Stimulated activated naive B cell treated with anti-CD40 and anti-IgM and Interleukin-4, amounts not matched to agents 10 μg/mL and 1 μg/mL and 100 μg/mL, for 72 hours (primary cell): Measurements from ENCODE around the gene SLC25A26.
"Not testable (repeated sequence)": the region's sequence is repeated elsewhere in the genome, so short reads cannot be mapped to it uniquely, and the experiment has no call there.

Experiments
- ATAC-seq, 2 donors: fragments of 150-1000 bp; cut with Tn5 transposase; replicated peaks; 2 replicates each; pipeline ENCODE4 v1.10.0; 2021; ENCODE audit warnings: moderate library complexity in 1 of 2
- DNase-seq: peaks from one replicate; pipeline ENCODE4 v3.0.0; 2021
- H3K27ac Mint-ChIP-seq: one replicate; pipeline ENCODE4 v1.8.0; 2022; ENCODE audit warnings: mild to moderate bottlenecking, mixed read lengths
- H3K27me3 Mint-ChIP-seq, 2 donors: one replicate each; pipeline ENCODE4 v1.8.0; 2022; ENCODE audit warnings: mixed read lengths in 2 of 2
- H3K36me3 Mint-ChIP-seq, 2 donors: one replicate each; pipeline ENCODE4 v1.8.0; 2022; ENCODE audit warnings: mixed read lengths in 2 of 2, mild to moderate bottlenecking in 1 of 2
- H3K4me1 Mint-ChIP-seq, 2 donors: one replicate each; pipeline ENCODE4 v1.8.0; 2022; ENCODE audit warnings: mixed read lengths in 2 of 2, mild to moderate bottlenecking in 1 of 2
- H3K4me3 Mint-ChIP-seq, 2 donors: one replicate each; pipeline ENCODE4 v1.8.0; 2022; ENCODE audit warnings: mild to moderate bottlenecking in 2 of 2, mixed read lengths in 2 of 2, moderate library complexity in 1 of 2
- H3K9me3 Mint-ChIP-seq, 2 donors: one replicate each; pipeline ENCODE4 v1.8.0; 2022; ENCODE audit warnings: mixed read lengths in 2 of 2, mild to moderate bottlenecking in 1 of 2

SLC25A26 gene

GRCh38 chr3:66203275-66203674 lies 17.5 kb upstream of the SLC25A26 start:
- Mint-ChIP-seq H3K36me3 (no peaks in the 10 kb centered on the region), H3K9me3 (no peaks in the 10 kb centered on the region), H3K27ac (no peak overlapping the region), H3K4me1 (no peaks in the 10 kb centered on the region), H3K27me3 (peaks cover 21 to 29% of the 10 kb centered on the region in 2 donors), H3K4me3 (no peak overlapping the region)
- ATAC-seq (no peak), DNase-seq (no peak)

- ATAC-seq (no peak), DNase-seq (no peak)
- Mint-ChIP-seq H3K27me3 (peaks cover 5 to 18% of the 10 kb centered on the region in 2 donors), H3K27ac (no peak overlapping the region), H3K4me3 (no peak overlapping the region), H3K36me3 (no peaks in the 10 kb centered on the region), H3K9me3 (no peaks in the 10 kb centered on the region), H3K4me1 (no peaks in the 10 kb centered on the region)
Observed at GRCh38 chr3:66206806-66207205, 14.0 kb upstream of the SLC25A26 start.

- Mint-ChIP-seq H3K4me3 (no peak overlapping the region), H3K27ac (no peak overlapping the region), H3K36me3 (no peaks in the 10 kb centered on the region), H3K27me3 (peaks cover 12 to 18% of the 10 kb centered on the region in 2 donors), H3K9me3 (no peaks in the 10 kb centered on the region), H3K4me1 (no peaks in the 10 kb centered on the region)
- DNase-seq (no peak), ATAC-seq (no peak)
Observed at GRCh38 chr3:66208189-66208588, 12.6 kb upstream of the SLC25A26 start.

GRCh38 chr3:66210687-66211295 lies 10.0 kb upstream of the SLC25A26 start:
- H3K27ac Mint-ChIP-seq: no peak overlapping the region
- H3K27me3 Mint-ChIP-seq: peaks cover 9 to 11% of the 10 kb centered on the region in 2 donors
- peaks cover 0 to 3% of the 10 kb centered on the region in 2 donors for H3K9me3 Mint-ChIP-seq
- ATAC-seq (no peak), DNase-seq (no peak)
- H3K4me1 Mint-ChIP-seq: no peaks in the 10 kb centered on the region
- no peaks in the 10 kb centered on the region for H3K36me3 Mint-ChIP-seq
- H3K4me3 Mint-ChIP-seq: no peak overlapping the region

GRCh38 chr3:66211779-66212178 lies 9.0 kb upstream of the SLC25A26 start:
- peaks cover 0 to 3% of the 10 kb centered on the region in 2 donors for H3K9me3 Mint-ChIP-seq
- ATAC-seq: no peak
- no peak overlapping the region for H3K27ac Mint-ChIP-seq
- H3K36me3 Mint-ChIP-seq: no peaks in the 10 kb centered on the region
- H3K4me3 Mint-ChIP-seq: no peak overlapping the region
- no peaks in the 10 kb centered on the region for H3K4me1 Mint-ChIP-seq
- H3K27me3 Mint-ChIP-seq: peaks cover 5 to 11% of the 10 kb centered on the region in 2 donors
- DNase-seq: no peak

- Mint-ChIP-seq H3K27me3 (peaks cover 2 to 17% of the 10 kb centered on the region in 2 donors), H3K4me1 (peaks cover 0 to 2% of the 10 kb centered on the region in 2 donors), H3K36me3 (no peaks in the 10 kb centered on the region), H3K4me3 (no peak overlapping the region), H3K27ac (no peak overlapping the region), H3K9me3 (peaks cover 0 to 3% of the 10 kb centered on the region in 2 donors)
- ATAC-seq (no peak), DNase-seq (no peak)
Observed at GRCh38 chr3:66215106-66215505, 5.7 kb upstream of the SLC25A26 start.

- Mint-ChIP-seq H3K27ac (no peak overlapping the region), H3K4me1 (peaks cover 17 to 39% of the 10 kb centered on the region in 2 donors), H3K9me3 (peaks cover 0 to 2% of the 10 kb centered on the region in 2 donors), H3K27me3 (peaks cover 0 to 6% of the 10 kb centered on the region in 2 donors), H3K4me3 (peak overlapping the region in 1 of 2 donors; percentile 46), H3K36me3 (peaks cover 20 to 25% of the 10 kb centered on the region in 2 donors)
- ATAC-seq: no peak
- DNase-seq: no peak
Observed at GRCh38 chr3:66220066-66220465, 735 bp upstream of the SLC25A26 start.

- peak overlapping the region; percentile 63 for H3K27ac Mint-ChIP-seq
- no peak for DNase-seq
- H3K36me3 Mint-ChIP-seq: peaks cover 32 to 45% of the 10 kb centered on the region in 2 donors
- H3K4me1 Mint-ChIP-seq: peaks cover 30 to 62% of the 10 kb centered on the region in 2 donors
- ATAC-seq: no peak
- H3K27me3 Mint-ChIP-seq: no peaks in the 10 kb centered on the region
- H3K4me3 Mint-ChIP-seq: no peak overlapping the region
- peaks cover 4 to 6% of the 10 kb centered on the region in 2 donors for H3K9me3 Mint-ChIP-seq
Observed at GRCh38 chr3:66224220-66224619, 3.4 kb downstream of the SLC25A26 start.

GRCh38 chr3:66226093-66226492 lies 5.3 kb downstream of the SLC25A26 start:
- not testable (repeated sequence) for H3K27ac Mint-ChIP-seq

GRCh38 chr3:66227051-66227450 lies 6.2 kb downstream of the SLC25A26 start:
- ATAC-seq (no peak), DNase-seq (no peak)
- Mint-ChIP-seq H3K27me3 (no peaks in the 10 kb centered on the region), H3K4me1 (peaks cover 32 to 60% of the 10 kb centered on the region in 2 donors), H3K27ac (no peak overlapping the region), H3K4me3 (no peak overlapping the region), H3K36me3 (peaks cover 33 to 51% of the 10 kb centered on the region in 2 donors), H3K9me3 (peaks cover 4 to 6% of the 10 kb centered on the region in 2 donors)

More at GRCh38 chr3:66226093-66226492, 5.3 kb downstream of the SLC25A26 start:
- H3K4me1 Mint-ChIP-seq: peaks cover 34 to 69% of the 10 kb centered on the region in 2 donors
- not testable (repeated sequence) for H3K9me3 Mint-ChIP-seq, H3K4me3 Mint-ChIP-seq, DNase-seq, H3K27me3 Mint-ChIP-seq, ATAC-seq
- H3K36me3 Mint-ChIP-seq: peaks cover 33 to 55% of the 10 kb centered on the region in 2 donors

GRCh38 chr3:66227915-66228314 lies 7.1 kb downstream of the SLC25A26 start:
- no peaks in the 10 kb centered on the region for H3K27me3 Mint-ChIP-seq
- H3K36me3 Mint-ChIP-seq: peaks cover 34 to 54% of the 10 kb centered on the region in 2 donors
- H3K9me3 Mint-ChIP-seq: peaks cover 4 to 6% of the 10 kb centered on the region in 2 donors
- DNase-seq (no peak), ATAC-seq (no peak)
- no peak overlapping the region for H3K27ac Mint-ChIP-seq
- peaks cover 37 to 62% of the 10 kb centered on the region in 2 donors for H3K4me1 Mint-ChIP-seq
- H3K4me3 Mint-ChIP-seq: no peak overlapping the region

- DNase-seq (no peak), ATAC-seq (no peak)
- Mint-ChIP-seq H3K4me1 (peaks cover 33 to 57% of the 10 kb centered on the region in 2 donors), H3K4me3 (no peak overlapping the region), H3K27ac (no peak overlapping the region), H3K36me3 (peaks cover 26 to 47% of the 10 kb centered on the region in 2 donors), H3K27me3 (no peaks in the 10 kb centered on the region), H3K9me3 (peaks cover 4 to 6% of the 10 kb centered on the region in 2 donors)
Observed at GRCh38 chr3:66228707-66229106, 7.9 kb downstream of the SLC25A26 start.

GRCh38 chr3:66229931-66230330 lies 9.1 kb downstream of the SLC25A26 start:
- no peak for DNase-seq
- ATAC-seq: no peak
- H3K27me3 Mint-ChIP-seq: no peaks in the 10 kb centered on the region
- H3K36me3 Mint-ChIP-seq: peaks cover 17 to 36% of the 10 kb centered on the region in 2 donors
- peaks cover 27 to 51% of the 10 kb centered on the region in 2 donors for H3K4me1 Mint-ChIP-seq
- peaks cover 4% of the 10 kb centered on the region in 2 donors for H3K9me3 Mint-ChIP-seq
- no peak overlapping the region for H3K27ac Mint-ChIP-seq
- H3K4me3 Mint-ChIP-seq: no peak overlapping the region

- ATAC-seq (no peak), DNase-seq (no peak)
- peaks cover 14 to 32% of the 10 kb centered on the region in 2 donors for H3K4me1 Mint-ChIP-seq
- peaks cover 10 to 23% of the 10 kb centered on the region in 2 donors for H3K36me3 Mint-ChIP-seq
- no peak overlapping the region for H3K4me3 Mint-ChIP-seq
- no peak overlapping the region for H3K27ac Mint-ChIP-seq
- no peaks in the 10 kb centered on the region for H3K27me3 Mint-ChIP-seq
- H3K9me3 Mint-ChIP-seq: no peaks in the 10 kb centered on the region
Observed at GRCh38 chr3:66233033-66233432, 12.2 kb downstream of the SLC25A26 start.

GRCh38 chr3:66236281-66236680 lies 15.5 kb downstream of the SLC25A26 start:
- DNase-seq (no peak), ATAC-seq (no peak)
- Mint-ChIP-seq H3K4me3 (no peak overlapping the region), H3K27ac (no peak overlapping the region), H3K27me3 (no peaks in the 10 kb centered on the region), H3K9me3 (peaks cover 9 to 10% of the 10 kb centered on the region in 2 donors), H3K36me3 (peaks cover 28 to 31% of the 10 kb centered on the region in 2 donors), H3K4me1 (peaks cover 15 to 31% of the 10 kb centered on the region in 2 donors)
